ENCODE data around the gene ATG4C.

- no peak for TF ChIP-seq CTCF (CRISPR knock-in tag; IDR thresholded peaks at IDR 0.05)
- TF ChIP-seq MAX (IDR thresholded peaks at IDR 0.05), result no peak
- no peak for TF ChIP-seq SUZ12 (IDR thresholded peaks at IDR 0.05; ENCODE audit: low read depth, low read length)
- no peak for TF ChIP-seq MTERF4 (CRISPR knock-in tag; IDR thresholded peaks at IDR 0.05)
- TF ChIP-seq ZNF281 (CRISPR knock-in tag; IDR thresholded peaks at IDR 0.05; ENCODE audit: borderline replicate concordance), result no peak
- TF ChIP-seq ZBTB33 (CRISPR knock-in tag; IDR thresholded peaks at IDR 0.05), result no peak
- no peak for TF ChIP-seq ZNF564 (CRISPR knock-in tag; IDR thresholded peaks at IDR 0.05)
- no peak for TF ChIP-seq ZKSCAN8 (CRISPR knock-in tag; IDR thresholded peaks at IDR 0.05; ENCODE audit: borderline replicate concordance)
- no peak for TF ChIP-seq NFYB (CRISPR knock-in tag; IDR thresholded peaks at IDR 0.05)
- TF ChIP-seq POLR2AphosphoS5 (IDR thresholded peaks at IDR 0.05; ENCODE audit: low read depth, low read length), result no peak
- TF ChIP-seq YY1 (IDR thresholded peaks at IDR 0.05; ENCODE audit: insufficient read depth, insufficient replicate concordance, low read depth, low read length), result no peak
- TF ChIP-seq TOPORS (CRISPR knock-in tag; IDR thresholded peaks at IDR 0.05), result no peak
- no peak for TF ChIP-seq CHD2 (IDR thresholded peaks at IDR 0.05; ENCODE audit: low read depth, low read length)
Observed at GRCh38 chr1:62784509-62785365, 805 bp downstream of the ATG4C start.
